Neural cell (in vitro differentiated cells): ENCODE measurements around the gene FNDC3A. TPM values are rescaled to one million over a fixed set of nuclear protein-coding genes. Genes with fewer than 3 reads are reported as not detected.

Source experiments
- H2AFZ ChIP-seq: fragments of 200-600, 300-800 bp; sonication (generic), shearing (Covaris generic); 2 replicates; pipeline ENCODE4 v1.6.0; 2014; ENCODE audit warnings: low read depth, mild to moderate bottlenecking, antibody characterized with exemption, low read length, moderate library complexity
- H3F3A ChIP-seq: fragments of 200-600 bp; shearing (Covaris generic); 2 replicates; pipeline ENCODE4 v1.6.1; 2016; ENCODE audit warnings: mild to moderate bottlenecking, moderate library complexity, mixed read lengths, antibody characterized with exemption, low read length; ENCODE audit not compliant: insufficient read depth, poor library complexity, severe bottlenecking
- H3K27ac ChIP-seq: fragments of 200-600, 300-800 bp; sonication (generic), shearing (Covaris generic); 2 replicates; pipeline ENCODE4 v1.5.1; 2014; ENCODE audit warnings: mild to moderate bottlenecking, low read length, moderate library complexity
- H3K27me3 ChIP-seq: fragments of 300-800, 200-600 bp; sonication (generic), shearing (Covaris generic); 2 replicates; pipeline ENCODE4 v1.6.0; 2014; ENCODE audit warnings: mild to moderate bottlenecking, low read depth, low read length, moderate library complexity; ENCODE audit not compliant: insufficient read depth
- H3K36me3 ChIP-seq: fragments of 300-800, 200-600 bp; sonication (generic), shearing (Covaris generic); 2 replicates; pipeline ENCODE4 v1.5.1; 2014; ENCODE audit warnings: mild to moderate bottlenecking, antibody characterized with exemption, low read length, moderate library complexity; ENCODE audit not compliant: insufficient read depth
- H3K4me2 ChIP-seq: fragments of 300-800, 200-600 bp; sonication (generic), shearing (Covaris generic); 2 replicates; pipeline ENCODE4 v1.6.0; 2014; ENCODE audit warnings: mild to moderate bottlenecking, low read length
- H3K4me3 ChIP-seq: fragments of 300-800, 200-600 bp; sonication (generic), shearing (Covaris generic); 2 replicates; pipeline ENCODE4 v1.5.1; 2014; ENCODE audit warnings: mild to moderate bottlenecking, low read length, moderate library complexity
- H3K79me2 ChIP-seq: fragments of 200-600 bp; shearing (Covaris generic); replicated peaks from 2 replicates; pipeline ENCODE4 v1.6.0; 2014; ENCODE audit warnings: mild to moderate bottlenecking, low read length, moderate library complexity; ENCODE audit not compliant: insufficient read depth
- H3K9ac ChIP-seq: fragments of 300-800, 200-600 bp; sonication (generic), shearing (Covaris generic); 2 replicates; pipeline ENCODE4 v1.6.1; 2016; ENCODE audit warnings: mild to moderate bottlenecking, low read length, mixed read lengths
- H3K9me2 ChIP-seq: fragments of 200-600 bp; shearing (Covaris generic); 2 replicates; pipeline ENCODE4 v1.6.1; 2016; ENCODE audit warnings: mild to moderate bottlenecking, low read length, mixed read lengths; ENCODE audit not compliant: insufficient read depth
- H3K9me3 ChIP-seq: fragments of 200-600, 300-800 bp; sonication (generic), shearing (Covaris generic); 2 replicates; pipeline ENCODE4 v1.6.1; 2016; ENCODE audit warnings: mild to moderate bottlenecking, mixed run types, low read length, moderate library complexity, mixed read lengths
- H4K20me1 ChIP-seq: fragments of 200-600 bp; shearing (Covaris generic); 2 replicates; pipeline ENCODE4 v1.6.1; 2016; ENCODE audit warnings: mild to moderate bottlenecking, mixed run types; ENCODE audit not compliant: insufficient read depth
- EP300 ChIP-seq: fragments of 450-650 bp; conservative IDR thresholded peaks from 2 replicates; pipeline ENCODE4 v1.6.1; 2014; ENCODE audit warnings: antibody characterized with exemption, mild to moderate bottlenecking, moderate library complexity; ENCODE audit not compliant: poor library complexity, severe bottlenecking
- EZH2 ChIP-seq: fragments of 200-600, 300-800 bp; shearing (Covaris generic), sonication (generic); IDR thresholded peaks from 2 replicates; pipeline ENCODE4 v1.6.1; 2014; ENCODE audit warnings: antibody characterized with exemption, low read length, borderline replicate concordance, mild to moderate bottlenecking; ENCODE audit not compliant: insufficient read depth, poor library complexity, severe bottlenecking
- MXI1 ChIP-seq: fragments of 450-650 bp; conservative IDR thresholded peaks from 2 replicates; pipeline ENCODE4 v1.6.1; 2014; ENCODE audit warnings: antibody characterized with exemption, mild to moderate bottlenecking; ENCODE audit not compliant: poor library complexity, severe bottlenecking
- POLR2AphosphoS5 ChIP-seq: IDR thresholded peaks from 2 replicates; pipeline ENCODE4 v1.6.1; 2012
- RAD21 ChIP-seq: fragments of 450-650 bp; conservative IDR thresholded peaks from 2 replicates; pipeline ENCODE4 v1.6.1; 2014; ENCODE audit warnings: antibody characterized with exemption, mild to moderate bottlenecking, moderate library complexity
- SMC3 ChIP-seq: fragments of 450-650 bp; conservative IDR thresholded peaks from 2 replicates; pipeline ENCODE4 v1.6.1; 2014; ENCODE audit warnings: antibody characterized with exemption, mild to moderate bottlenecking, moderate library complexity; ENCODE audit not compliant: poor library complexity
- TAF1 ChIP-seq: IDR thresholded peaks from 2 replicates; pipeline ENCODE4 v1.6.1; 2012; ENCODE audit warnings: low read depth
- polyA plus RNA-seq: library from polyadenylated mRNA; depleted of rRNA; stranded (reverse); fragments of >200 nt; gene quantifications from 2 replicates; pipeline ENCODE4 v1.2.3, GENCODE V29; 2014
- TF ChIP-seq, protein P1 (sequence below): IDR thresholded peaks from 2 replicates; pipeline ENCODE4 v1.6.1; 2012; ENCODE audit warnings: borderline replicate concordance
- TF ChIP-seq, protein P2 (sequence below): fragments of 450-650 bp; IDR thresholded peaks from 2 replicates; pipeline ENCODE4 v1.5.1; 2014; ENCODE audit warnings: antibody characterized with exemption, mild to moderate bottlenecking, moderate library complexity; ENCODE audit not compliant: poor library complexity, severe bottlenecking

Gene FNDC3A
- polyA plus RNA-seq, 1 donor from 2014 or later = 83.8 TPM

DNA sequence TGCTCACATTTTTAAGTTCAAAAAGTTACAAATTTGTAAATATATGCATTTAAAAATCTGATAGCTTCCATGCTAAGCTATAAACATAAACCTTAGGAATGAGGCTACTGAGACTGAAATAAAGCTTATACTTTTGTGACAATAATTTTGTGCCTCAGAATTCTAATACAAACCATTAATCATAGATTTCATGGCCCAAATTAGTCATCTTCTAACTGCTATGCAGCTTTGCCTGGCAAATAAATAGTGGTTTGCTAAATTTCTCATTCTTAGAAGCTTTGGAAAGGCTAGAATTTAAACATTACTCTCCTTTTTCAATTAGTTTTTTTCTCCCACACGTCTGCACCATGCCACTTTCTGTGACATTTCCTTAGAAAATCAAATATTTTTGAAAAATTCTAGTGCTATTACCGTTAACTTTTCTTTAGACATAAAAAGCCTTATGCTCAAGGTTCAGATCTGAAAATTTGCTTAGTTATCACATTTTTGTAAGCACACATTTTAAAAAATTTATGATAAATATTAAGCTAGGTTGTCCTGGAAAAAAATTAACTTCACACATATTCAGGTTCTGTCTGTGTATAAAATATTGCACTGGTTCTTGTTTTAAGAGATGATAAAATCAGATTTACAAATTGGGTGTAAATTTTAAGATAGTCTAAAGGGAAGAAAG is 46.9 kb downstream of the FNDC3A start:
- Histone ChIP-seq H3K4me2 (no peak overlapping the region), H3K9me3 (no peaks in the 10 kb centered on the region), H3K27ac (no peak overlapping the region), H2AFZ (no peak overlapping the region), H3K9me2 (no peaks in the 10 kb centered on the region), H3K36me3 (no peaks in the 10 kb centered on the region), H3K4me3 (no peak overlapping the region), H3K9ac (no peak overlapping the region), H3K27me3 (no peaks in the 10 kb centered on the region), H3K79me2 (no peaks in the 10 kb centered on the region), H3F3A (no peaks in the 10 kb centered on the region), H4K20me1 (no peaks in the 10 kb centered on the region)
- TF ChIP-seq EZH2 (no peak), RAD21 (no peak), MXI1 (no peak), EP300 (no peak), SMC3 (no peak), TAF1 (no peak), POLR2AphosphoS5 (no peak)
- TF ChIP-seq, protein P1, sequence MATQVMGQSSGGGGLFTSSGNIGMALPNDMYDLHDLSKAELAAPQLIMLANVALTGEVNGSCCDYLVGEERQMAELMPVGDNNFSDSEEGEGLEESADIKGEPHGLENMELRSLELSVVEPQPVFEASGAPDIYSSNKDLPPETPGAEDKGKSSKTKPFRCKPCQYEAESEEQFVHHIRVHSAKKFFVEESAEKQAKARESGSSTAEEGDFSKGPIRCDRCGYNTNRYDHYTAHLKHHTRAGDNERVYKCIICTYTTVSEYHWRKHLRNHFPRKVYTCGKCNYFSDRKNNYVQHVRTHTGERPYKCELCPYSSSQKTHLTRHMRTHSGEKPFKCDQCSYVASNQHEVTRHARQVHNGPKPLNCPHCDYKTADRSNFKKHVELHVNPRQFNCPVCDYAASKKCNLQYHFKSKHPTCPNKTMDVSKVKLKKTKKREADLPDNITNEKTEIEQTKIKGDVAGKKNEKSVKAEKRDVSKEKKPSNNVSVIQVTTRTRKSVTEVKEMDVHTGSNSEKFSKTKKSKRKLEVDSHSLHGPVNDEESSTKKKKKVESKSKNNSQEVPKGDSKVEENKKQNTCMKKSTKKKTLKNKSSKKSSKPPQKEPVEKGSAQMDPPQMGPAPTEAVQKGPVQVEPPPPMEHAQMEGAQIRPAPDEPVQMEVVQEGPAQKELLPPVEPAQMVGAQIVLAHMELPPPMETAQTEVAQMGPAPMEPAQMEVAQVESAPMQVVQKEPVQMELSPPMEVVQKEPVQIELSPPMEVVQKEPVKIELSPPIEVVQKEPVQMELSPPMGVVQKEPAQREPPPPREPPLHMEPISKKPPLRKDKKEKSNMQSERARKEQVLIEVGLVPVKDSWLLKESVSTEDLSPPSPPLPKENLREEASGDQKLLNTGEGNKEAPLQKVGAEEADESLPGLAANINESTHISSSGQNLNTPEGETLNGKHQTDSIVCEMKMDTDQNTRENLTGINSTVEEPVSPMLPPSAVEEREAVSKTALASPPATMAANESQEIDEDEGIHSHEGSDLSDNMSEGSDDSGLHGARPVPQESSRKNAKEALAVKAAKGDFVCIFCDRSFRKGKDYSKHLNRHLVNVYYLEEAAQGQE = no peak
- TF ChIP-seq, protein P2, sequence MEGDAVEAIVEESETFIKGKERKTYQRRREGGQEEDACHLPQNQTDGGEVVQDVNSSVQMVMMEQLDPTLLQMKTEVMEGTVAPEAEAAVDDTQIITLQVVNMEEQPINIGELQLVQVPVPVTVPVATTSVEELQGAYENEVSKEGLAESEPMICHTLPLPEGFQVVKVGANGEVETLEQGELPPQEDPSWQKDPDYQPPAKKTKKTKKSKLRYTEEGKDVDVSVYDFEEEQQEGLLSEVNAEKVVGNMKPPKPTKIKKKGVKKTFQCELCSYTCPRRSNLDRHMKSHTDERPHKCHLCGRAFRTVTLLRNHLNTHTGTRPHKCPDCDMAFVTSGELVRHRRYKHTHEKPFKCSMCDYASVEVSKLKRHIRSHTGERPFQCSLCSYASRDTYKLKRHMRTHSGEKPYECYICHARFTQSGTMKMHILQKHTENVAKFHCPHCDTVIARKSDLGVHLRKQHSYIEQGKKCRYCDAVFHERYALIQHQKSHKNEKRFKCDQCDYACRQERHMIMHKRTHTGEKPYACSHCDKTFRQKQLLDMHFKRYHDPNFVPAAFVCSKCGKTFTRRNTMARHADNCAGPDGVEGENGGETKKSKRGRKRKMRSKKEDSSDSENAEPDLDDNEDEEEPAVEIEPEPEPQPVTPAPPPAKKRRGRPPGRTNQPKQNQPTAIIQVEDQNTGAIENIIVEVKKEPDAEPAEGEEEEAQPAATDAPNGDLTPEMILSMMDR = no peak

DNA sequence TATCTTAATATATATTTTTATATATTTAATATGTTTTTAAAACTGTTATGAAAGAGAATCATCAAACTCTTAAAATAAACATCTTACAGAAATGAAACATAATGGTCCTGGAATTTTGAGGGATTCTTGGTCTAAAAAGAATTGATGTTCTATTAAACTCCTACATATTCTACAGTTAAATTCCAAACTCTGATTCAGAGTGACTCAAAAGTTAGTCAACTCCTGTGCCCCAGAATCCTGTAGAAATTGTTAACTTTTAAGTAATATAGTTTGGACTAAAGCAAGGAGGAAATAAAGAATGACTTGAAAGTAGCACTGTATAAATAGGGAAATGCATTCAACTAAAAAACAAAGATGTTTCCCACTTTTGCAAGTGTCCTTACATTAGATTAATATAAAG is 47.7 kb downstream of the FNDC3A start:
- Histone ChIP-seq H3K4me2 (no peak overlapping the region), H2AFZ (no peak overlapping the region), H3K9me3 (no peaks in the 10 kb centered on the region), H3K79me2 (no peaks in the 10 kb centered on the region), H3F3A (no peaks in the 10 kb centered on the region), H3K27ac (no peak overlapping the region), H4K20me1 (no peaks in the 10 kb centered on the region), H3K9ac (no peak overlapping the region), H3K27me3 (no peaks in the 10 kb centered on the region), H3K36me3 (no peaks in the 10 kb centered on the region), H3K9me2 (no peaks in the 10 kb centered on the region), H3K4me3 (no peak overlapping the region)
- TF ChIP-seq, protein P2 = no peak
- TF ChIP-seq POLR2AphosphoS5 (no peak), SMC3 (no peak), TAF1 (no peak), RAD21 (no peak), EP300 (no peak), MXI1 (no peak), EZH2 (no peak)
- TF ChIP-seq, protein P1 = no peak
